ENCODE data around the gene ZNF432.
A peak's percentile ranks its signal among the peaks of the same experiment; 100 is the strongest.

Gene ZNF432

GRCh38 chr19:52007806-52008557 is 40.7 kb downstream of the ZNF432 start, which contains the start of gene ZNF615:
TSS of gene ZNF615 (minus strand) at chr19:52008211. CDS start at chr19:52003711, 4,500 bp downstream.
- peak; percentile 89 for DNase-seq

DNA sequence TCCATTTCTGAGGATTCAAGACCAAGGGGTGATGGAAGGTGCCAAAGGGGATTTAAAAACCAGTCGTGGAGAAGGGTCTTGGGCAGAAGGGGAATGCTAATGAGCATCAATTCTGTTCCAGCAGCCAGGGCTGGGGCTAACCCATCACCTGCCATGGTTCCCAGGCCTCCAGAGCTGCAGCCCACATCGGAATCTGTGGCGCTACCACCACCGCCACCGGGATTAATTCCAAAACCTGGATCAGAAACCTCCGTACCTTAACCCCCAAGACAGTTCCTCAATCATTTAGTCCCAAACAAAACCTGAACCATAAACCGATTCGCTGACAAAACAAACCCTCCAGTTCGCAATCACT is 41.2 kb downstream of the ZNF432 start:
- DNase-seq = no peak

DNA sequence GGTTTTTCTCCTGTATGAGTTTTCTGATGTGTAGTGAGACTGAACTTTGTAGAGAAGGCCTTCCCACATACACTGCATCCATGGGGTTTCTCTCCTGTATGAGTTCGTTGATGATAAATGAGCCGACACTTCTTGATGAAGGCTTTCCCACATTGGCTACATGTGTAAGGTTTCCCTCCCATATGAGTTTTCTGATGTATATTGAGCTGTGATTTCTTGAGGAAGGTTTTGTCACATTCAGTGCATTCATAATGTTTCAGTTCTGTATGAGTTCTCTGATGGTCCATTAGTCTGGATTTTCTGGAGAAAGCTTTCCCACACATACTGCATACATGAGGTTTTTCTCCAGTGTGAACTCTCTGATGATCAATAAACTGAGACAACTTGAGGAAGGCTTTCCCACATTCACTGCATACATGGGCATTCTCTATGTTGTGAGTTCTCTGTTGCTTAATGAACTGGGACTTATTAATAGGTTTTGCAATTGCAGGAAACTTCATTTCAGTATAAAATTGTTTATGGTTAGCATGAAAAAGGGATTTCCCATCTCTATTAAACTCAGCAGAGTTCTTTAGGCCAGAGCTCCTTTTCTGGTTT is 54.5 kb downstream of the ZNF432 start:
- DNase-seq = no peak

GRCh38 chr19:51993422-51993821 is 55.2 kb downstream of the ZNF432 start:
- no peak for DNase-seq

- peak; percentile 95 for DNase-seq
Measured at GRCh38 chr19:51986309-51987291, 62.0 kb downstream of the ZNF432 start, which contains the start of gene ZNF350. TSS of gene ZNF350 (minus strand) at chr19:51986840. CDS start at chr19:51974360, 12,480 bp downstream.

- DNase-seq = no peak
Measured at GRCh38 chr19:51983361-51983760, 65.3 kb downstream of the ZNF432 start.
